ENCODE measurements around the gene CARNS1. TPM values are rescaled to one million over a fixed set of nuclear protein-coding genes. Genes with fewer than 3 reads are reported as not detected.
A peak's percentile ranks its signal among the peaks of the same experiment; 100 is the strongest.

CARNS1 gene
- total and polyA plus RNA-seq, 2 of the 8 experiments (the other 6 are each of a cell fraction or from before 2014, with no cell fraction given) = 0.82 to 1.1 TPM

DNA sequence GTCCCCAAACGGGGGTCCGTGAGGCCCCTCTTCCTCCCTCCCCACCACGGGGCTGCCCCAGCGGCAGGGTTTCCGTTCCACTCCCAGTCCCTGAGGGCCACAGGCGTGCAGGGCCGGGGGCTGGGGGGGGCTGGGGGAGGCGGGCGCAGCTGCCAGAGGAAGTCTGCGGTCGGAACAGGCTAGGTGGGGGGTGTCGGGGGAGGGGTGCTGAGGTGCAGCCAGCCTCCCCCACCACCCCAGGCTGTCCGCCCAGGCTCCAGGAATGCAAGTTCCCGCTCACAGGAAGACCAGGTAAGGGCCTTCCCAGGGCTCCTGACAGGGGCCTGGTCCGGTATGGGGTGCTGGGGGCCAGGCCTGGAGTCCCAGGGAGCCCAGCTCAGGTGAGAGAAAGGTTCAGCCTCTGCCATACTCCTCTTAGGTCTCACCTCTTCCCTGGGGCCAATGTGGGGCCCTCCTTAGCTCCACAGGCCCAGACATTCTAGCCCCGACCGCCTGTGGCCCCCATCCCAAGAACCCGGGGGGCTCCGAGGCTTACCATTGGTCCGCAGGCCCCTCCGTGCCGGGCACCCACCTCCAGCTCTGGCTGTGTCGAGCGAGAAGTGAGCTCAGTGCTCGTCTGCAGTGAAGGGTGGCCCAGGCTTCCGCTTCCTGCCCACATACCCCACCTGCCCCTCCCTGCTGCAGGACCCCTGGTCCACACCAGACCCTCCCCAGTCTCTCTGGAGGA is 21.8 kb downstream of the CARNS1 start, which contains the start of gene PTPRCAP:
PTPRCAP (minus strand) TSS at position 601 of the 727 bp plus-strand sequence; CDS start at position 538, 63 bp downstream.
- peak within 1 kb of the TSS; percentile 80; the same call in 1 of the 2 replicates for H3K27ac ChIP-seq (ENCODE audit: low read depth, low read length)
- CTCF ChIA-PET (ENCODE audit: partially characterized antibody) = interaction anchor here (0.6 to 1.8 kb wide), 6 partner anchors 19 to 55 kb away, joined by 3 to 5 read pairs (median 3); no protein-coding TSS in a partner anchor
- no peaks in the 10 kb centered on the region for H3K79me1 ChIP-seq (ENCODE audit: low read depth, low read length)
- POLR2A ChIA-PET (ENCODE audit: partially characterized antibody) = interaction anchor here (1.0 to 12.5 kb wide), 20 partner anchors 9 to 84 kb away, joined by 3 to 104 read pairs (median 6); partner anchors contain the start of genes CABP4, CARNS1, GPR152 and PPP1CA
- peaks cover 0 to 18% (median 14%) of the 10 kb centered on the region in 4 experiments; a peak in 6 of 7 replicates for H3K4me1 ChIP-seq (replicated peaks in 1 of 4; ENCODE audit: control insufficient read depth in 3 of 4, insufficient read depth in 4 of 4, low read length in 3 of 4)
- TF ChIP-seq, protein P1, sequence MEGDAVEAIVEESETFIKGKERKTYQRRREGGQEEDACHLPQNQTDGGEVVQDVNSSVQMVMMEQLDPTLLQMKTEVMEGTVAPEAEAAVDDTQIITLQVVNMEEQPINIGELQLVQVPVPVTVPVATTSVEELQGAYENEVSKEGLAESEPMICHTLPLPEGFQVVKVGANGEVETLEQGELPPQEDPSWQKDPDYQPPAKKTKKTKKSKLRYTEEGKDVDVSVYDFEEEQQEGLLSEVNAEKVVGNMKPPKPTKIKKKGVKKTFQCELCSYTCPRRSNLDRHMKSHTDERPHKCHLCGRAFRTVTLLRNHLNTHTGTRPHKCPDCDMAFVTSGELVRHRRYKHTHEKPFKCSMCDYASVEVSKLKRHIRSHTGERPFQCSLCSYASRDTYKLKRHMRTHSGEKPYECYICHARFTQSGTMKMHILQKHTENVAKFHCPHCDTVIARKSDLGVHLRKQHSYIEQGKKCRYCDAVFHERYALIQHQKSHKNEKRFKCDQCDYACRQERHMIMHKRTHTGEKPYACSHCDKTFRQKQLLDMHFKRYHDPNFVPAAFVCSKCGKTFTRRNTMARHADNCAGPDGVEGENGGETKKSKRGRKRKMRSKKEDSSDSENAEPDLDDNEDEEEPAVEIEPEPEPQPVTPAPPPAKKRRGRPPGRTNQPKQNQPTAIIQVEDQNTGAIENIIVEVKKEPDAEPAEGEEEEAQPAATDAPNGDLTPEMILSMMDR (IDR thresholded peaks at IDR 0.05; ENCODE audit: control extremely low read depth in 1 of 3, insufficient read depth in 1 of 3, low read depth in 1 of 3, low read length in 3 of 3) = no peak
- TF ChIP-seq TEAD4 (IDR thresholded peaks at IDR 0.05; ENCODE audit: low read depth, low read length) (peak; percentile 16; the same call in 1 of the 2 replicates), ASH2L (IDR thresholded peaks at IDR 0.05; ENCODE audit: low read length) (no peak)
- no peaks in the 10 kb centered on the region for H3K27me3 ChIP-seq (replicated peaks in 1 of 4; ENCODE audit: control insufficient read depth in 3 of 4, extremely low read depth in 1 of 4, insufficient read depth in 3 of 4, low read length in 3 of 4)
- peak within 1 kb of the TSS; percentile 5 to 62; a peak in 3 of 4 replicates for H3K4me2 ChIP-seq (ENCODE audit: insufficient read depth in 1 of 2, low read depth in 2 of 2, low read length in 2 of 2)
- H2BK20ac ChIP-seq (ENCODE audit: low read length) = 0 out of 2 replicates have a peak within 1 kb of the TSS, but pooled peaks have one; percentile 7
- H3K23me2 ChIP-seq (ENCODE audit: low read depth, low read length) = no peaks in the 10 kb centered on the region
- no peak within 1 kb of the TSS for H3K56ac ChIP-seq (replicated peaks; ENCODE audit: insufficient read length, low read depth, low read length)
- H3K14ac ChIP-seq (ENCODE audit: insufficient read length) = no peak within 1 kb of the TSS
- peak within 1 kb of the TSS; percentile 88 for H4K91ac ChIP-seq (replicated peaks; ENCODE audit: insufficient read length, low read length)
- peak within 1 kb of the TSS in 1 of 4 experiments; percentile 26; a peak in 1 of 8 replicates for H3K4me3 ChIP-seq (ENCODE audit: extremely low read depth in 1 of 4, insufficient read depth in 2 of 4, low read depth in 3 of 4, low read length in 4 of 4)
- H4K8ac ChIP-seq (ENCODE audit: extremely low read depth, insufficient read depth, low read length) = peak within 1 kb of the TSS; percentile 51; the same call in 1 of the 2 replicates
- H2BK120ac ChIP-seq (replicated peaks; ENCODE audit: low read depth, low read length) = no peak within 1 kb of the TSS
- no peaks in the 10 kb centered on the region for H3K9me3 ChIP-seq (ENCODE audit: insufficient read depth in 2 of 2, low read depth in 1 of 2, low read length in 1 of 2)
- no peak within 1 kb of the TSS for H3K23ac ChIP-seq (ENCODE audit: insufficient read length)
- peaks cover 8 to 34% (median 18%) of the 10 kb centered on the region in 4 experiments for H3K36me3 ChIP-seq (ENCODE audit: control insufficient read depth in 2 of 4, insufficient read depth in 4 of 4, low read length in 3 of 4)
- H4K5ac ChIP-seq (ENCODE audit: insufficient read length, low read depth, low read length) = peak within 1 kb of the TSS; percentile 57
- H4K20me1 ChIP-seq (replicated peaks in 1 of 2; ENCODE audit: control insufficient read depth in 1 of 2, insufficient read depth in 2 of 2, low read length in 2 of 2) = peaks cover 2 to 26% of the 10 kb centered on the region in 2 experiments
- H3K18ac ChIP-seq (ENCODE audit: extremely low read depth, low read length) = peak within 1 kb of the TSS; percentile 13
- 0 out of 2 replicates have a peak within 1 kb of the TSS, but pooled peaks have one; percentile 46 for H2BK15ac ChIP-seq (ENCODE audit: low read length)
- H2BK5ac ChIP-seq (ENCODE audit: low read depth, low read length) = peak within 1 kb of the TSS; percentile 87
- H3K9ac ChIP-seq (replicated peaks in 1 of 4; ENCODE audit: extremely low read depth in 1 of 4, low read depth in 3 of 4, low read length in 3 of 4) = no peak within 1 kb of the TSS; a peak in 1 of 7 replicates
- peak within 1 kb of the TSS; percentile 82; the same call in 1 of the 2 replicates for H2AK5ac ChIP-seq (ENCODE audit: low read depth, low read length)
- DNase-seq (ENCODE audit: low read depth in 1 of 2, low spot score in 2 of 2) (peak in 1 of 2 experiments; percentile 38), FAIRE-seq (no peak)
- 0 out of 2 replicates have a peak within 1 kb of the TSS, but pooled peaks have one; percentile 33 for H2BK12ac ChIP-seq (ENCODE audit: low read depth, low read length)
- H3K4ac ChIP-seq (replicated peaks; ENCODE audit: insufficient read length, low read depth, low read length) = no peak within 1 kb of the TSS
- no peak within 1 kb of the TSS for H2AFZ ChIP-seq (ENCODE audit: low read length)
- 83% methylated on average over 13 of the region's 26 CpGs; no CpG with 5 or more reads in 1 of the 2 experiments for WGBS, 2 experiments (ENCODE audit: extremely low coverage in 1 of 2, insufficient coverage in 1 of 2, insufficient read length in 1 of 2, insufficient replicate concordance in 2 of 2, low coverage in 1 of 2, low lambda C conversion rate in 2 of 2, missing lambda C conversion rate in 1 of 2)
- no peaks in the 10 kb centered on the region for H3K79me2 ChIP-seq (ENCODE audit: control insufficient read depth in 1 of 2, insufficient read depth in 2 of 2, low read length in 2 of 2)
